HG03139 (cell line): ENCODE data around the gene SHPK.

Source experiments
- ATAC-seq: cut with Tn5 transposase; IDR thresholded peaks from one replicate; pipeline ENCODE4 v1.9.1; 2021; ENCODE audit not compliant: unreplicated experiment

SHPK gene

DNA sequence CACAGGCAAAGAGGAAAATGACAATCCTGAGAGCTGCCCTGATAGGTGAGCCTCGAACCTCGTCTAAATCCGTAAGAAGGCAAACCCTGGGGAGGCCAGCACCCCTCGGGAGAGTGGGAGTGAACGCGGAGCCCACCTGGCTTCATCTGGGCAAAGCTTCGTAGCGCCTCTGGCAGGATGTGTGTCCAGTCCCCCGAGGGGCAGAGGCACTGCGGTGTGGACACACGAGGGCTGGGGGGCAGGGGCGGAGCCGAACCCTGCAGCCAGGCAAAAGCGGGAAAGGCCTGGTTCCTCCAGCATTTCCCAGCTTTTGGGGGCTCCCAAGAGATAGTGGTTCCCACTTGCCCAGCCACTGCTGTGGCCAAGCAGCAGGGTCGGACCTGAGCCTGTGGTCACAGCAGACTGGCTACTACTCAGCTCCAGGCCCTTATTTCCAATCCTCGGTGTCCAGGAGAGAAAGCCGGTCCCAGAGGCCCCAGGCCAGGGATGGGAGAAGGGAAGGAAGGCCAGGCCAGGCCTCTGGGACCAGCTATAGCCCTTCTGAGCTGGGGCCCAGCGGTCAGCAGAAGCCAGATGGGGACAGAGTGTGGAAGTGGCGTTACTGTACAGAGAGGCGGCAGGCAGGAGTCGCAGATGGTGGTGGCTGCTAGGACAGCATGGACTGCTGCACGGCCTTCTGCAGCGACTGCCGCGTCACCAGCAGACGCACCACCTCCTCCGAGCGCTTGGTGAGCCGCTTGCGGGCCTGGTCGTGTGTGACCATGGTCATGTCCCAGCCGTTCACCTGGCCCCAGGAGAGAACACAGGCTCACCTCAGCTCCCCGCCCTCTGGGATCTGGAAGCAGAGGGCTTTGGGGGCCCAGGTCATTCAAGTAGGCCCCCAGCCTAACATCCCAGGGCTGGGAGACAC, 27.3 kb upstream of the SHPK start:
- ATAC-seq, result no peak

DNA sequence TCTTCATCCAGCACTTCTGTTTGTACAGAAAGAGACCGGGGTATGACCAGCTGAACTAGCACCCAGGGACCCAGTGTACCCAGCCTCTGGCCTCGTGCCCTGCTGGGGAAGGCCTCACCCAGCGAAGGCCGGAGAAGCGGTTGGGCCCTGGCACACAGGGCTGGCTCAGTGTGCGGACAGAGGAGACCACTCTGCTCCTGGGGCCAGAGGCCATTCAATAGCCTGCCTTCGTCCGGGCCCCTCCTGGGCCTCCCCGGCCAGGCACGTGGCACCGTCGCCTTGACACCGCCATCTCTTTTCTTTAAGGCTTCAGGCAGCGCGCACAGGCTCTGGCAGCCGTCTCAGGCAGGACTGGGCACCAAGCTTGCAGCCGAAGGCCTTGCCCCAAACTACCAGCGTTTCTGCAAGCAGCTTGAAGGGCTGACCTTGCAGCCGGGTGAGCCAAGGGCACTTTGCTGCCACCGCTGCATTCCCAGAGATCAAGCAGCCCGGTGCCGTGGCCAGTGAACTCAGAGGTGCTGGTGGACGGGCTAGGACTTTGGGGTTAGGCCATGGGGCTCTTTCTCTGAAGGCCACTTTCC, 24.4 kb upstream of the SHPK start:
- ATAC-seq, result no peak

DNA sequence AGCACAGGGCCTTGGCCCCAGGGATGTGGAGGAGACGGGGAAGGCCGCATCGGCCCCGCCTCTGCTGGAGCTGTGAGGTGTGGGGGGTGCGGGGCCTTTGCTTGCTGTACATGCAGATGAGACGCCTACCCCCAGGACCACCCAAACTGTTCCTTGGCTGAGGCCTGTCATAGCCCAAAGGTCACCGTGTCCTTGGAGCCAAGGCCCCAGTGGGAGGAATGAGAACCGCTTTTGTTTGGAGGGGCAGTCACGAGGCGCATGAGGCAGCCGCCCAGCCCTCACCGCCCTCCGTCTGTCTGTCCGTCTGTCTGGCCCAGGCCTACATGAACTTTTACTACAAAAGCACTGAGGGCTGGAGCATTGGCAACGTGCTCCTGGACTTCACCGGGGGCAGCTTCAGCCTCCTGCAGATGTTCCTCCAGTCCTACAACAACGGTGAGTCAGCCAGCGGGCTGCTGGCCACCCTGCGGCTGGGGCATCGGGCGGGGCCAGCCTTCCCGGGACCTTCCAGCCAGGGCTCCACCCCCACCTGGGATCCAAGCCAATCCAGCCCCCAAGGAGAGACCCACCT, 23.6 kb upstream of the SHPK start:
- ATAC-seq, result no peak

DNA sequence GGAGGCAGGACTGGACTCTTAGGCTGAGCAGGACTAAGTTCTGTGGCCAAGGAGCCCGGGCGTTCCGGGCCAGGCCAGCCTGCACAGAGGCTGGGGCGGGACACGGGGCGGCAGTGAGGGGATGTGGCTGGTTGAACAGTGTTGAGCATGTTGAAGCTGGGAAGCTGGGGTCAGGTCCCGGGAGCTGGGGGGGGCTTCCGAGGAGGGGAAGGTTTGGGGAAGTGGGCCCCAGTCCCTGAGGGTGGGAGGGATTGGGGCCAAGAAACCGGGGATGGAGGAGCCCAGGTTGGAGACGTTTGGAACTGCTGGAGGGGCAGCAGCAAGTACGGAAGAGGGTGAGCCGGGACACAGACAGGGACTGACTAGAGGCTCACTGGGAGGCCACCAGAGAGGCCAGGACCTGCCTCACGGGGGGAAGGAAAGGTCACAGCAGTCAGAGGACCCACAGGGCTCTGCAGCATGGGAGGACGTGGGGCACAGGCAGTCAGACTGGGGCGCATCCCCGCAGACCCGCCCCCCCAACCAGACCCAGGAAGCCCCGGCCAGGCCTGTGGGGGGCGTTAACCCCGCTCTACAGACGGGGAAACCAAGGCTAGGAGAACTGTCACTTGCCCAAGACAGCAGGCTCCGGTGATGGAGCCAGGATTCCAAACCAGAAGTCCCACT, 22.9 kb upstream of the SHPK start:
- no peak for ATAC-seq

DNA sequence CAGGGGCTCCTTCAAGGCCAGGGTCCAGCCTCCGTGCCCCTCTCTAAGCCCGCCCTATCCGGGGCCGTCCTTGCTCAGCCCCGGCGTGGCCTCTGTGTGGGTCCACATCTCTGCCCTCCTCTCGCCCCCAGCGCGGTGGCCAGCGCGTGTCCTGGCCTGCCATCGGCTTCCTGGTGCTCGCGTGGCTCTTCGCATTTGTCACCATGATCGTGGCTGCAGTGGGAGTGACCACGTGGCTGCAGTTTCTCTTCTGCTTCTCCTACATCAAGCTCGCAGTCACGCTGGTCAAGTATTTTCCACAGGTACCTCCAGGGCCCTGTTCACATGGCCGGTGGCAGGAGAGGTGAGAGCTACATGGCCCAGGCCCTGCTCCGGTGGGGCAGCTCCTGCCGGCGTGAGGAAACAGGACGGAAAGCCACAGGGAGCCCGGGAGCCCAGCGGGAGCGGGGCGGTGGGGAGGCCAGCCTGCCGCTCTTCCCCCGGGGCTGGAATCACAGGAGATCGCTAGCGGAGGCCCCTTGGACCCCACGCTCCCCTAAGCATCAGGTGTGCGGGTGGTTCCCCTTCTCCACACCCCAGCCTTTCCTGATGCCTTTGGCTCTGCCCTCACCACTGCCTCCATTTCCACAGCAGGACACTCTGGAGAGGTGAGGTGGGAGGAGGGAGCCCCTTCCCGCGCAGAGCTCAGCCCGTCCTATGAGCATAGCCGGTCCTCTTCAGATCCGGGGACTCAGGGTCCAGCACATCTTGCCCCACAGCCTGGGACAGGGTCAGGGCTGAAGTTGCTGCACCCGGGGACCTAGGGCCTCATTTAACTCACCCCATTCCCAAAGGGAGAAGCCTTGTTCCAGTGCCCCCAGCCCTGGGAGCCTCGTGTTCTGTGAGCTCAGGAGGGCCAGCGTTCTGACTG, 22.1 kb upstream of the SHPK start:
- ATAC-seq, result no peak

DNA sequence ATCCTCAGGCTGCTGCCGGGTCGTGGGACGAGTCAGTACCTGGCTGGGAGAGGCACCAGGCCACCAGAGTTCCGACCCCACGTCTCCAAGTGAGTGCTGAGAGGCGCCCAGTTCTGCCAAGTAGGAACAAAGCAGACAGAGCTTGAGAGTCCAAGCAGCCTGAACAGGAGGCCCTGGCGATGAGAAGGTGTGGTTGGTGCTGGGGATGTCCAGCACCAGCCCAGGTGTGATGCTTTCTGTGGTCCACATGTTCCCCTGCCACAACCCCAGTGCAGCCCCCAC, 21.5 kb upstream of the SHPK start:
- no peak for ATAC-seq

DNA sequence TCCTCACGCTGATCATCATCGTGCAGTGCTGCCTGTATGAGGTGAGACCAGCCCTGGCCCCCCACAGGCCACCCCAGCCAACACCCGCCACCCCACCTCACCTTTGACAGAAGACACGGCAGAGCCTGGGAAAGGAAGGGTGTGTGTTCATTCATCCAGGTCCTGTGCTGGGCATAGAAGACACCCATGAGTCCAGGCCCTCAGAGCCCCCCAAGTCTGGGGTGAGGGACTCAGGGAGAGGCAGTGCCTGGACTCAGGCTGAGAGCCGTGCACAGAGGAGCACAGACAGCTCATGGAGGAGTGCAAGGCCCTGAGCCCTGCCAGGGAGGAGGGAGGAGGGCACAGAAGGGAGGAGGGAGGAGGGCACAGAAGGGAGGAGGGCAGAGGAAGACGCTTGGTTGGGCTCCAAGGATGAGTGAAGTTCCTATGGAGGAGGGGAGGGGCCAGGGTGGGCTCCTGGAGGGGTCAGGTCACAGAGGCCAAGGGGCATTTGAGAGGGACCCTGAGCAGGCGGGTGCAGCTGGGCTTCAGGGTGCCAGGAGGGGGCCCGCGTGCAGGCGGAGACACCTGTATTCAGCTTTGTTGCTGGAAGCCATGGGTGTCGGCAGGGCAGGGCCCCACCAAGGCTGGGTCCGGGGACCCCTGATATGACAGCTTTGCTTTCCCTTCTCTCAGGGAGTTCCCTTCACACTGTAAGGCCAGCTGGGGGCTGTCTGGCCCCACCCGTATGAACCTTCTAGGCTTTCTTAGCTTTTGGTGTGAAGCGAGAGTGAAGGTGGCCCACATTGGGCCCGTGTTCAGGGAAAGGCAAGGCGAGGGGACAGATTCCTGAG, 20.9 kb upstream of the SHPK start:
- no peak for ATAC-seq

DNA sequence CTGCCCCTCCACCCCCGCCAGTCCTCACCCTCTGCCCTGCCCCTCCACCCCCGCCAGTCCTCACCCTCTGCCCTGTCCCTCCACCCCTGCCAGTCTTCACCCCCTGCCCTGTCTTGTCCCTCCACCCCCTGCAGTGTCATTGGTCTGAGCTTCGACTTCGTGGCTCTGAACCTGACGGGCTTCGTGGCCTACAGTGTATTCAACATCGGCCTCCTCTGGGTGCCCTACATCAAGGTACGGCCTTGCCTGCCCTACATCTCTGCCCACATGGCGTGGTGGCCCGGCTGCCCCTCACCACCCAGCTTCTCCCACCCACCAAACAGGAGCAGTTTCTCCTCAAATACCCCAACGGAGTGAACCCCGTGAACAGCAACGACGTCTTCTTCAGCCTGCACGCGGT, 20.3 kb upstream of the SHPK start:
- no peak for ATAC-seq

DNA sequence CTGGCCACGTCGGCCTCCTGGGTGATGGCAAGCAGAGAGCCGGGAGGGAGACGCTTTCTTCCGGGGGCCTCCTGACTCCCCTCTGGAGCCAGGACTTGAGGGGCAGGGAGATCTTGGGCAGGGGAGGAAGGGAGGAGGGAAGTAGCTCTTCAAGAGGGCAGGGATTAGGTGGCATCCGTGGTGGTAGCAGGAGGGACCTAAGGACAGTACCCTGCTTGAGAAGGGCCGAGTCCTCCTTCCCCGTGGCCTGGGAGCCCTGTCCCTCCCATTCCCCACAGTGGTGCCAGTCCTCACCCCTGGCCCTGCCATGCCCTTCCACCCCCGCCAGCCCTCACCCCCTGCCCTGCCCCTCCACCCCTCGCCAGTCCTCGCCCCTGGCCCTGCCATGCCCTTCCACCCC, 19.7 kb upstream of the SHPK start:
- no peak for ATAC-seq

DNA sequence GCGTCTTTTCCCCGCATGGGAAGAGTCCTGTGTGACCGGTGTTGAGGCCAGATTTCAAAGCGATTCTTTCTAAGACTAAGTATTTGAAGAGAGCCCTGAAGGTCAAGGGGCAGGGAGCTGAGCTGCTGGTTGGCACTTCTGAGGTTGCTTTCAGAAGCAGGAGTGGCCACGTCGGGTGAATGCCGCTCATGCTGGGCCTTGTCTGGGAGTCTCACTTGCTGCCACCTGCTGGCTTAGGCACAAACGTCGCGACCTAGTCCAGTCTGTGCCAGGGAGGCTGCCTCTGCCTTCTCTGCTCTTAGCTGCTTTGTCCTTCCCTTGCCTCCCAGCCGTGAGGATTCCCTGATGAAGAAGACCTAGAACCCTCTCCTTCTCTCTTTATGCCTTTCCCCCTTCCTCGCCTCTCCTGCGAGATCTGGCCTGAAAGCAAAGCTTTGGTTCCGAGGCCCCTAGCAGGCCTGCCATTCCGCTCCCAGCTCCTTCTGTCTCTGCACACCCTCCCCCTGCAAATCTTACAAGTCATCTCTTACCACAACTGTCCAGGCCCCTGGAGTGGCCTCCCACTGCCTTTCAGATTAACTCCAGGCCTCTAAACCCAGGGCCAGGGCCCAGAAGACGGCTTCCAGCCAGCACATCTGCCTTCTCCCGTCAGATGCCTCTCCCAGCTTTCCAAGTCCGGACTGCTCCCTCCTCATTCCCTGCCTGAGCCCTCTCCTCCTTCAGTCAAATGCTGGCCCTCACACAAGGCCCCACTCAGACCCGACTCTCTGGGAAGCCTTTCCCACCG, 11.9 kb upstream of the SHPK start:
- no peak for ATAC-seq

DNA sequence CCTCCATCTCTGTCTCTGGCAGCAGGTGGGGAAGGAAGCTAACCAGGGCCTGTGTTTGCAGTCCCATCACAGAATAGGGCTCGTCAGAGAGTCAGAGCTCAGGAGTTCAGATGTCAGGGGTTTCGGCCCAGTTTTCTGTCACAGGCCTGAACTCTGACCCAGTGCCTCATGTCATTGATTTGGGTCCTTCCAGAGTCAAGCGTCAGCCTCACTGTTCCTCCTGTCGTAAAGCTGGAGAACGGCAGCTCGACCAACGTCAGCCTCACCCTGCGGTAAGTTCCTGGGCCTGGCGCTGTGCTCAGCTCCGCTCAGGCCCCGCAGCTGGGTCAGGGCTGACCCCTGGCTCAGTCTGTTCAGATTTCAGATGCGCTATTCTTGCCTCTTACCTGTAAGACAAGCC, 11.2 kb upstream of the SHPK start:
- ATAC-seq, result no peak

DNA sequence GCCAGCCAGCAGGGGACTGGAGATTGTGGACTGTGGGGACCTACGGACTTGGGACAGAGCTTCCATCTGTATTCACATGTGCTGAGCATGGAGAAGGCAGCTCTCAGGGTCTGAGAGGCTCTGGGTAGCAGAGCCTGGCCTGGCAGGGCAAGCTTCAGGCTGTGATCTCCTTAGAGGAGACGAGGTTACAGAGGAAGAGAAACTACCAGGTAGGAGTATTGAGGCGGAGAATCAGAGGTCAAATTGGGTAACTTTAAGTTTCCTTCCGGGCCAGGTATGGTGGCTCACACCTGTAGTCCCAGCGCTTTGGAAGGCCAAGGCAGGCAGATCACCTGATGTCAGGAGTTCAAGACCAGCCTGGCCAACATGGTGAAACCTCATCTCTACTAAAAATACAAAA, 9.3 kb upstream of the SHPK start:
- ATAC-seq, result no peak

DNA sequence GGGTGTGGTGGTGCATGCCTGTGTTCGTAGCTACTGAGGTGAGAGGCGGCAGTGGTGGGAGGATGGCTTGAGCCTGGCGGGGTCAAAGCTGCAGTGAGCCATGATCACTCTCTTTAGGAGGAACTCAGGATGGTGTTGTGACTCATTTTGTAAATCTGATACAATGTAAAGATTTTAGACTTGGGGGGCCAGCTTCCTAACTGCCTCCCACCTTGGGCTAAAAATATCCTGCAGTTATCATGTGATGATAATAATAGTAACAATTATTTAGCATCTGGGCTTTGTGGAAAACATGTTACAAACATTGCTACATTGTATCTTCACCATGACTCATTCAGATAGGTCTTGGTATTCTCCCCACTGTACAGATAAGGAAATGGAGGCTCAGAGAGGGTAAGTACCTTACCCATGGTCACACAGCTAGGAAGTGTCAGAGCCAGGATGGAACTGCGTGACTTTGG, 7.9 kb upstream of the SHPK start:
- ATAC-seq, result no peak

DNA sequence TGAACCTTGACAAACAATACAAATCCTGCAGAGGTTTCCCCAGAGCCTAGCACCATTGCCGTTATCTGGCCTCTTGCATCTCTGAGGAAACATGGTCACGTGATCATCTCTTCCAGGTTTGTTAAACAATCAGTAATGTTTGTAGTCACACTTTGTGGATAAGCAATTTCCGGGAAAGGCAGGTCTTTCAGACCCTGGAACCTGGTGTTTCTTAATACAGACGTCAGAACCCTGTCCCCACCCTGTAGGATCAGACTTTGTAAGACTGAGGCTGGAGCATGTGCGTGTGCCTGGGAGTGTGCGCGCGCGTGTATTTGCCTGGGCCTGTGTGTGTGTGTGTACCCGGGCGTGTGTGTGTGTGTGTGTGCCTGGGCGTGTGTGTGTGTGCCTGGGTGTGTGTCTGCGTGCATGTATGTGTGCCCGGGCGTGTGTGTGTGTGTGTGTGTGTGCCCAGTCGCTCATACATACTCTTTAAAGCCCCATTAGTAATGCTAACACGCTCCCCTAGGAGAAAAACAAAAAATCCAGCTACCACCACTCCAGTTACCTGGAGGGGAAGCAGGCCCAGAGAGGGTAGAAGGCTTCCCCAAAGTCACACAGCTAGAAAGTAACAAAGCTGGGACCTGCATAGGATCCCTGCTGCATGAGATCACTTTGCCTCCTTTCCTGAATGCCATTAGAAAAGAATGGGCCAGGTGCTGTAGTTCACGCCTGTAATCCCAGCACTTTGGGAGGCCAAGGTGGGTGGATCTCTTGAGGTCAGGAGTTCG, 5.9 kb upstream of the SHPK start:
- no peak for ATAC-seq

DNA sequence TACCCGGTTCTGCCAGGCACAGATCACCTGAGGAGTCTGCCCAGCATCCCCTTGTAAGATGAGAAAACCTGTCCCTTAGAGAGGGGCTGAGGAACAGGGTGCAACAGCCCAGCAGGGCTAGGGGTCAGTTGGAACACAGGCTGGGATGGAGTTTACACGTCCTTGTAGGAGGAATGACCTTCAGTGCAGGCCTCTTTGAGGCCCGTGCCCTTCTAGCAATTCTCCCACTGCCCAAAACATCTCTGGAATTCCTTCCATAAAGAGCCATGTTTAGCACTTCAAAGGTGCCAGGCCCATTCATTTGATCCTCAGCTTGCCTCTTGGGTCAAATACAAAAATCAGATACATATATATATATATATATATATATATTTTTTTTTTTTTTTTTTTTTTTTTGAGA, 5.0 kb upstream of the SHPK start:
- ATAC-seq, result no peak

DNA sequence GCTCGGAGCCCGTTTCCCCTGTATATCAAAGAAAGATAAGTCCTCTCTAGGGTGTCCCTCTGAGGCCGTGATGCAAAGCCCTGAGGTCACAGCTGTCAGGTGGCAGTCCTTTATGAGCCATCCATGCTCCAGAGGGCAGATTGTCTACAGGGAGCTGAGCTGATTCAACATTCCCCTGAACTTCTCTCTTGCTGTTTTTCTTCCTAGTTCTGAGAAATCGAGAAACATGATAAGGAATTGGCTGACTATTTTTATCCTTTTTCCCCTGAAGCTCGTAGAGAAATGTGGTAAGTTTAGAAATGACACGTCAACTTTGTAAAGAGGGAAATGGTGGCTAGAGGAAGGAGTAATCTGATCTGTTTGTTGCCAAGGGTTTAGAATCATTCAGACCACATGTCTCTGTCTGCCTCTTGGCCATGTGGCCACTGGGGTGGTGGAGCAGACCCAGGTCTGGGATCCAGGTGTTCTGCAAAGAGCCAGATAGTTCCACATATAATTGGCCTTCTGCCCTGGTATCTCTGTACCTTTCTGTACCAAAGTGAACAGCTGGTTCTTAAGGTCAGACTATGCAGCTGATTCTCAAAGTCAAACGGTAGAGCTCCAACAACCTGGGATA, 4.0 kb upstream of the SHPK start:
- ATAC-seq, result no peak

DNA sequence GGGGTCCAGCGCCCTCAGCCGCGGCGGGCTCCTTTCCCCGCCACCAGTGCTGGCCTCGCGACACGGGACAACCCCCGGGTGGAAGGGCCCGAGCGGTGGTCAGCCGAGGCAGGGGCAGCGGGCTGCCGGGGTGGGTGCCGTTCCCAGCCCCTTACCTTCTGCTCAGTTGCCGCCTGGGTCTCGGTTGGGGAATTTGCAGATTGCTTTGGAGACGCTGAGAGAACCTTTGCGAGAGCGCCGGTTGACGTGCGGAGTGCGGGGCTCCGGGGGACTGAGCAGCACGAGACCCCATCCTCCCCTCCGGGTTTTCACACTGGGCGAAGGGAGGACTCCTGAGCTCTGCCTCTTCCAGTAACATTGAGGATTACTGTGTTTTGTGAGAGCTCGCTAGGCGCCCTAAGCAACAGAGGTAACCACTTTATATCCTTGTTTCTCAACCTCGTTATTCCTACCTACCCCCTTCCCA, 891 bp upstream of the SHPK start:
- ATAC-seq, result peak; percentile 6
